CD4-positive, alpha-beta T cell treated with Interleukin-17A for 4 hours (primary cell): Measurements from ENCODE around the gene RPS6KB2.

Source experiments
- DNase-seq: peaks from one replicate; pipeline ENCODE4 v3.0.0-alpha.2; 2020; ENCODE audit warnings: mixed read lengths

RPS6KB2 gene

GRCh38 chr11:67428052-67429001 is at the start of gene RPS6KB2:
RPS6KB2 (plus strand) TSS chr11:67428494; CDS start chr11:67428546, 52 bp downstream.
- DNase-seq = peak; percentile 99

- DNase-seq = no peak
Measured at GRCh38 chr11:67378544-67378943, 49.8 kb upstream of the RPS6KB2 start.

- no peak for DNase-seq
Measured at GRCh38 chr11:67379061-67380058, 48.9 kb upstream of the RPS6KB2 start.

GRCh38 chr11:67381244-67381972 is 46.9 kb upstream of the RPS6KB2 start:
- no peak for DNase-seq

GRCh38 chr11:67382276-67383136 is 45.8 kb upstream of the RPS6KB2 start:
- DNase-seq = peak; percentile 87

GRCh38 chr11:67384851-67385366 is 43.4 kb upstream of the RPS6KB2 start:
- no peak for DNase-seq

- no peak for DNase-seq
Measured at GRCh38 chr11:67387069-67387468, 41.2 kb upstream of the RPS6KB2 start.

GRCh38 chr11:67387518-67387917 is 40.8 kb upstream of the RPS6KB2 start:
- no peak for DNase-seq

GRCh38 chr11:67389477-67389876 is 38.8 kb upstream of the RPS6KB2 start:
- DNase-seq = peak; percentile 73

GRCh38 chr11:67390947-67391303 is 37.4 kb upstream of the RPS6KB2 start:
- DNase-seq = no peak

- peak; percentile 94 for DNase-seq
Measured at GRCh38 chr11:67391304-67392182, 36.8 kb upstream of the RPS6KB2 start, which contains the start of gene RAD9A. RAD9A (plus strand) TSS chr11:67391986; CDS start chr11:67392045, 59 bp downstream.

- DNase-seq = no peak
Measured at GRCh38 chr11:67392183-67392715, 36.0 kb upstream of the RPS6KB2 start.

- DNase-seq = no peak
Measured at GRCh38 chr11:67393437-67393836, 34.9 kb upstream of the RPS6KB2 start.

GRCh38 chr11:67393990-67394389 is 34.3 kb upstream of the RPS6KB2 start:
- DNase-seq = no peak

GRCh38 chr11:67395555-67396258 is 32.6 kb upstream of the RPS6KB2 start:
- no peak for DNase-seq

GRCh38 chr11:67396259-67396581 is 32.1 kb upstream of the RPS6KB2 start:
- no peak for DNase-seq

GRCh38 chr11:67396587-67397389 is 31.5 kb upstream of the RPS6KB2 start:
- no peak for DNase-seq

- no peak for DNase-seq
Measured at GRCh38 chr11:67397536-67397935, 30.8 kb upstream of the RPS6KB2 start.
